Natural killer cell (primary cell): Measurements from ENCODE around the gene SOBP. TPM values are rescaled to one million over a fixed set of nuclear protein-coding genes. Genes with fewer than 3 reads are reported as not detected.

Source experiments
- ATAC-seq, 3 donors: fragments of 150-1000 bp in 2 of 3; fragments of 200-7000 bp in 1 of 3; cut with Tn5 transposase; 1 replicate in 1 of 3; 2 replicates in 2 of 3; pipeline ENCODE4 v1.10.0; 2021; ENCODE audit warnings: mild to moderate bottlenecking in 2 of 3, moderate library complexity in 2 of 3
- DNase-seq, 2 donors: peaks; one replicate each; pipeline versions ENCODE4 v3.0.0 to v3.0.0-alpha.2; 2013 to 2021; ENCODE audit warnings: mixed read lengths in 1 of 2
- H3K27ac ChIP-seq: one replicate; pipeline ENCODE4 v1.5.1; 2013; ENCODE audit warnings: mild to moderate bottlenecking, low read length
- H3K27me3 ChIP-seq: one replicate; pipeline ENCODE4 v1.6.1; 2013; ENCODE audit warnings: low read length; ENCODE audit not compliant: control insufficient read depth, insufficient read depth
- H3K36me3 ChIP-seq: one replicate; pipeline ENCODE4 v1.6.1; 2013; ENCODE audit warnings: low read length; ENCODE audit not compliant: control insufficient read depth, insufficient read depth
- H3K4me1 ChIP-seq: one replicate; pipeline ENCODE4 v1.6.1; 2013; ENCODE audit warnings: low read length; ENCODE audit not compliant: control insufficient read depth, insufficient read depth
- H3K4me3 ChIP-seq: one replicate; pipeline ENCODE4 v1.5.1; 2013; ENCODE audit warnings: low read length
- H3K9me3 ChIP-seq: one replicate; pipeline ENCODE4 v1.6.1; 2013; ENCODE audit warnings: low read length; ENCODE audit not compliant: control insufficient read depth, insufficient read depth
- H3K27ac Mint-ChIP-seq, 2 donors: one replicate each; pipeline ENCODE4 v1.8.0; 2022; ENCODE audit warnings: mild to moderate bottlenecking in 2 of 2, mixed read lengths in 2 of 2, moderate library complexity in 1 of 2
- H3K27me3 Mint-ChIP-seq, 2 donors: one replicate each; pipeline ENCODE4 v1.8.0; 2022; ENCODE audit warnings: low read depth in 2 of 2, mixed read lengths in 2 of 2
- H3K36me3 Mint-ChIP-seq: one replicate; pipeline ENCODE4 v1.8.0; 2022; ENCODE audit warnings: mixed read lengths
- H3K4me1 Mint-ChIP-seq, 2 donors: one replicate each; pipeline ENCODE4 v1.8.0; 2022; ENCODE audit warnings: mixed read lengths in 2 of 2
- H3K4me3 Mint-ChIP-seq: one replicate; pipeline ENCODE4 v1.8.0; 2022; ENCODE audit warnings: mild to moderate bottlenecking, moderate library complexity, mixed read lengths
- H3K9me3 Mint-ChIP-seq, 2 donors: one replicate each; pipeline ENCODE4 v1.8.0; 2022; ENCODE audit warnings: mixed read lengths in 2 of 2
- WGBS: methylation state at CpG from one replicate; pipeline ENCODE4 v1.1.7; 2013; ENCODE audit warnings: missing lambda C conversion rate; ENCODE audit not compliant: insufficient coverage; 5-methylcytosine and 5-hydroxymethylcytosine counted together
- intact Hi-C: fragments of 100-400 bp; cut with micrococcal nuclease; formaldehyde crosslinking; loops from one replicate; pipeline ENCODE4 v1.14.2; 2022
- total RNA-seq, 4 donors: library from RNA; stranded (reverse); fragments of 120-200 nt in 1 of 4; gene quantifications; one replicate each; pipeline versions ENCODE4 v1.2.3 to v1.2.4, GENCODE V29; 2013 to 2022
- TF ChIP-seq, protein P1 (sequence below): fragments of 200-600 bp; IDR thresholded peaks from one replicate; pipeline ENCODE4 v1.8.0; 2022; ENCODE audit warnings: antibody characterized with exemption

Gene SOBP
- total RNA-seq, 3 donors from 2014 or later (not counting 1 experiment from before 2014, with no cell fraction given): 0.16 TPM; not detected in 1

- 85% methylated on average over 4 of the region's 4 CpGs for WGBS
- H3K27ac Mint-ChIP-seq: no peak overlapping the region
- Histone ChIP-seq H3K27me3 (peaks cover 8% of the 10 kb centered on the region), H3K4me1 (no peaks in the 10 kb centered on the region), H3K4me3 (no peak overlapping the region), H3K36me3 (no peaks in the 10 kb centered on the region), H3K27ac (no peak overlapping the region), H3K9me3 (no peaks in the 10 kb centered on the region)
- no peaks in the 10 kb centered on the region for H3K4me1 Mint-ChIP-seq
- intact Hi-C loops: no loop called here
- H3K36me3 Mint-ChIP-seq: no peaks in the 10 kb centered on the region
- H3K4me3 Mint-ChIP-seq: no peak overlapping the region
- ATAC-seq (no peak), DNase-seq (no peak)
- no peaks in the 10 kb centered on the region for H3K9me3 Mint-ChIP-seq
- peaks cover 17 to 55% of the 10 kb centered on the region in 2 donors for H3K27me3 Mint-ChIP-seq
- TF ChIP-seq, protein P1, sequence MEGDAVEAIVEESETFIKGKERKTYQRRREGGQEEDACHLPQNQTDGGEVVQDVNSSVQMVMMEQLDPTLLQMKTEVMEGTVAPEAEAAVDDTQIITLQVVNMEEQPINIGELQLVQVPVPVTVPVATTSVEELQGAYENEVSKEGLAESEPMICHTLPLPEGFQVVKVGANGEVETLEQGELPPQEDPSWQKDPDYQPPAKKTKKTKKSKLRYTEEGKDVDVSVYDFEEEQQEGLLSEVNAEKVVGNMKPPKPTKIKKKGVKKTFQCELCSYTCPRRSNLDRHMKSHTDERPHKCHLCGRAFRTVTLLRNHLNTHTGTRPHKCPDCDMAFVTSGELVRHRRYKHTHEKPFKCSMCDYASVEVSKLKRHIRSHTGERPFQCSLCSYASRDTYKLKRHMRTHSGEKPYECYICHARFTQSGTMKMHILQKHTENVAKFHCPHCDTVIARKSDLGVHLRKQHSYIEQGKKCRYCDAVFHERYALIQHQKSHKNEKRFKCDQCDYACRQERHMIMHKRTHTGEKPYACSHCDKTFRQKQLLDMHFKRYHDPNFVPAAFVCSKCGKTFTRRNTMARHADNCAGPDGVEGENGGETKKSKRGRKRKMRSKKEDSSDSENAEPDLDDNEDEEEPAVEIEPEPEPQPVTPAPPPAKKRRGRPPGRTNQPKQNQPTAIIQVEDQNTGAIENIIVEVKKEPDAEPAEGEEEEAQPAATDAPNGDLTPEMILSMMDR: no peak
These were observed 49.0 kb downstream of the SOBP start for GRCh38 chr6:107538856-107539387.

DNA sequence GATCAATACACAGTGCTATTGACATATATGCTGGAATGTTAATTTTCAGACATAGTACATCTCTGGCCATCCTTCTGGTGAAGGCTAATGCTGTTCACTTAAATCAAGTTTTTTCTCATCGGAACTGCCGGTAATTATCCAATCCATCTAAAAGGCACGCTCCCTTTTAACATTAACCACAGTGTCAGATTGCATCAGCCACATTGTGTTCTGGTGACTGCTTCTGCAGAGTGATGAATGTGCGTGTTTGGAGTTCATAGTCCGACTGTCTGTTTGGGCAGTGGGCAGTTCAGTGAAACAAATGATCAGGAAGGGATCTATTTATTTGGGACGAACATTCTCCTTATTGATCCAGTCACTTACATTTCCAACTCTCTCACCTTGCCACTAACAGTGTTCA is 49.5 kb downstream of the SOBP start:
- no peak overlapping the region for H3K4me3 ChIP-seq
- TF ChIP-seq, protein P1: no peak
- H3K27me3 ChIP-seq: peaks cover 8% of the 10 kb centered on the region
- H3K4me1 ChIP-seq: no peaks in the 10 kb centered on the region
- WGBS: 74% methylated on average over 6 of the region's 6 CpGs
- Mint-ChIP-seq H3K4me1 (no peaks in the 10 kb centered on the region), H3K4me3 (no peak overlapping the region), H3K36me3 (no peaks in the 10 kb centered on the region), H3K9me3 (no peaks in the 10 kb centered on the region), H3K27ac (no peak overlapping the region), H3K27me3 (peaks cover 19 to 56% of the 10 kb centered on the region in 2 donors)
- intact Hi-C loops: no loop called here
- H3K36me3 ChIP-seq: no peaks in the 10 kb centered on the region
- H3K27ac ChIP-seq: no peak overlapping the region
- H3K9me3 ChIP-seq: no peaks in the 10 kb centered on the region
- no peak for ATAC-seq
- no peak for DNase-seq

DNA sequence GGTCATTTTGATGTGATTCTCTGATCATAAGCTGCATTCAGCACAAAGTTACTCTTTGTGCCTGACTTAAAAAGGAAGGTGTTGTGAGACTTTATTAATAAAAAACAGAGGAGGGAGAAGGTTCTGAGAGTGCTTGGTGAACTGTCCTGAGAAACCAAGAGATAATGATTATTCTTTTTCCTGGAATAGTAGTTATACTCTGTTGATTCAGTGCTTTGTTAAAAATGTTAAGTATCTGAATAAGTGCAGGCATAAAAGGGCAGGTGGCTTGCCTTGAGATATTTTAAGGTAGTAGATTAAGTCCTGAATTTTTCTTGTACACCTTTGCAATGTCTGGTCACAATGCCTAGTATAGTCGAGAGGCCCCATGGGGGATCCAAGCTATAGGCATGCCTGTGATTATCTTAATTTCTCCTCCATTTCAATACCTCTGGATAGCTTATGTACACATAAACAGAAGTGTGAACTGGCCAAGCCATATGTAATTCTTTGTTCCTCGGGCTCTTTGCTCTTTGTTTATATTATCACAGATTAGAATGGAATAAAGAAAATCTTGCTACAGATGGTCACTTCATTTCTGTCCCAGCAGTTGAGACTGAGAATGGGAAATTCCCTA is 50.0 kb downstream of the SOBP start:
- TF ChIP-seq, protein P1: no peak
- Histone ChIP-seq H3K27ac (no peak overlapping the region), H3K27me3 (peaks cover 8% of the 10 kb centered on the region), H3K36me3 (no peaks in the 10 kb centered on the region), H3K4me3 (no peak overlapping the region), H3K4me1 (no peaks in the 10 kb centered on the region), H3K9me3 (no peaks in the 10 kb centered on the region)
- ATAC-seq (no peak), DNase-seq (no peak)
- Mint-ChIP-seq H3K36me3 (no peaks in the 10 kb centered on the region), H3K4me1 (no peaks in the 10 kb centered on the region), H3K27ac (no peak overlapping the region), H3K9me3 (no peaks in the 10 kb centered on the region), H3K27me3 (peaks cover 22 to 58% of the 10 kb centered on the region in 2 donors), H3K4me3 (no peak overlapping the region)
- intact Hi-C loops: no loop called here
- 82% methylated on average over 1 of the region's 2 CpGs for WGBS

- intact Hi-C loops: no loop called here
- Mint-ChIP-seq H3K9me3 (no peaks in the 10 kb centered on the region), H3K4me1 (no peaks in the 10 kb centered on the region), H3K27me3 (peaks cover 25 to 63% of the 10 kb centered on the region in 2 donors), H3K36me3 (no peaks in the 10 kb centered on the region), H3K27ac (no peak overlapping the region), H3K4me3 (no peak overlapping the region)
- Histone ChIP-seq H3K4me1 (no peaks in the 10 kb centered on the region), H3K27me3 (peaks cover 8% of the 10 kb centered on the region), H3K27ac (no peak overlapping the region), H3K36me3 (no peaks in the 10 kb centered on the region), H3K4me3 (no peak overlapping the region), H3K9me3 (no peaks in the 10 kb centered on the region)
- DNase-seq (no peak), ATAC-seq (no peak)
- TF ChIP-seq, protein P1: no peak
- 69% methylated on average over 1 of the region's 1 CpG for WGBS
These were observed 50.5 kb downstream of the SOBP start for GRCh38 chr6:107540465-107540857.
